Measurements from ENCODE around the gene ZNF266.
A peak's percentile ranks its signal among the peaks of the same experiment; 100 is the strongest.

Gene ZNF266

DNA sequence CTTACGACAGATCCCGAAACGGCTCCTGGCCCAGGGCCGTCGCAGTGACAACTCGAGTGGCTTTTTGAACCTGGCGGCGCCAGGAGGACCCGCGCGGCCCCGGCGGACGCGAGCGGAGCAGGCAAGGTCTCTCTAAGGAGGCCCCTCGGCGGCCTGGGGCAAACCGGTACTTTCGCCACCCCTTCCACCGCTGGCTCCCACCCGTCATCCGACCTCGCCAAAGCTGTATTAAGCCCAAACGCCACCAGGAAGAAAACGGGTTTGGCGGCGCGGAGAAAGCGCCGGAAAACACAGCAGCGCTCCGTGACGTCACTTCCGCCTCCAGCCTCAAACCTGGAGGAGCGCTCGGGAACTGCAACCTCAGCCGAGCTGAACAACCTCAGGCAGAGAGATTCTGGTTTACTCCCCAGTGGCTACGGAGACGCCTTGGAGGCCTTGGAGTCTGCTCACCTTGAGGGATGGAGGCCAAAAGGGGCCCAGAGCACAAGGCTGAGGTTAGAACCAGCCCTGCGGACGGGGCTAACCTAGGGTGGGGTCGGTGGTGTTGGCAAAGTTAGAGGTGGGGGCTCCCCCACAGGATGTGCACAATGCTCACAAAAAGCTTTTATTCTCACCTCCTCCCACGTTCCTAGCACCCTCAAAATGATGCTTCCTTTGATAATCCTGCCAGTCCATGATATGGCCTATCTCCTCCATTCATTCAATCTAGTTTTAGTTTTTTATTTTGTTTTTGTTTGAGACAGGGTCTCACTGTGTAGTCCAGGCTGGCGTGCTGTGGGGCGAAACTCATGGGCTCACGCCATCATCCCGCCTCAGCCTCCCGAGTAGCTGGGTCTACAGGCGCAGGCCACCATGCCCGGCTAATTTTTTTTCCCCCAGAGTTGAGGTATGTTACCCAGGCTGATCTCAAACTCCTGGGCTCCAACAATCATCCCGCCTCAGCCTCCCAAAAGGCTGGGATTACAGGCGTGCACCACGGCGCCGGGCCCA is at the start of gene ZNF266:
TSS of gene ZNF266 (minus strand) at position 295 of the 990 bp plus-strand sequence. CDS start 15,484 bp downstream, outside the sequence.
- DNase-seq (ENCODE audit: low read depth): peak; percentile 92

DNA sequence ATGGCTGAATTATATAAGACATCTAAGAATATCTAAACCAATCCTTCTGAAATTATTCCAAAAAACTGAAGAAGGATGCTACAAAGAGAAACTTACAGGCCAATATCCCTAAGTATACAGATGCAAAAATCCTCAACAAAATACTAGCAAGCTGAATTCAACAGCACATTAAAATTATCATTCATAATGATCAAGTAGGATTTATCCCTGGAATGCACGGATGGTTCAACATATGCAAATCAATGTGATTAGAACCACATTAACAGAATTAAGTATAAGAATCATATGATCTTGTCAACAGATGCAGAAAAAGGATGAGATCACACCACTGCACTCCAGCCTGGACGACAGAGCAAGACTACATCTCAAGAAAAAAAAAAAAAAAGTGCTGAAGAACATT is 49.8 kb upstream of the ZNF266 start:
- no peak for DNase-seq (ENCODE audit: low read depth)

DNA sequence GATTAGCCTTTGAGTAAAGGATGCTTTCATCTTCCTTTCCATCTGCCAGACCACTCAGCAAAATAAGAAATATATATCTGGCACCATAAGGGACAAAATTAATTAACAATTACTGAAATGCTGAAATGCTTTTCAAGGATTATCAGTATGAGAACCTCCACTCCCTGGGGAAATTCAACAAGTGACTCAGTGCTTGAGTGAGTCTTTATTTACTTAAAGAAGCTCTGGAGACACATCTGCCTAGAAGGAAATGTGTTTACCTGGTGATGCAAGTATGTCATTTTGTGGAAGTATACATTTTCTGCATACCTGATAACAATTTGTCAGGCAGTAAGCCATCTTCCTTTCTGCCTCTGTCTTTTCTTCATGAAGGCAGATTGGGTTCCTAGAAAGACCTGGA is 39.6 kb upstream of the ZNF266 start:
- no peak for DNase-seq (ENCODE audit: low read depth)

DNA sequence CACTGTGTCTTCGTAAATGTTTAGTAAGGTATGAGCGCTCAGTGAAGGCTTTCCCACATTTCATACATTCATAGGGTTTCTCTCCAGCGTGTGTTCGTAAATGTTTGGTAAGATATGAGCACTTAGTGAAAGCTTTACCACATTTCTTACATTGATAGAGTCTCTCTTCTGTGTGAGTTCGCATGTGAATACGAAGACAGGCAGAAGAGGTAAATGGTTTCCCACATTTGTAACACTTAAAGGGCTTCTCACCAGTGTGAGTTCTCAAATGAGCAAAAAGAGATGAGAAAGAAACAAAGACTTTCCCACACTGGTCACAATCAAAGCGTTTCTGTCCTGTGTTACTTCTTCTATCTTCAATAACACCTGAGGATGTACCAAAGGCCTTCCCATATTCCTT is 31.8 kb upstream of the ZNF266 start:
- DNase-seq (ENCODE audit: low read depth): no peak

DNA sequence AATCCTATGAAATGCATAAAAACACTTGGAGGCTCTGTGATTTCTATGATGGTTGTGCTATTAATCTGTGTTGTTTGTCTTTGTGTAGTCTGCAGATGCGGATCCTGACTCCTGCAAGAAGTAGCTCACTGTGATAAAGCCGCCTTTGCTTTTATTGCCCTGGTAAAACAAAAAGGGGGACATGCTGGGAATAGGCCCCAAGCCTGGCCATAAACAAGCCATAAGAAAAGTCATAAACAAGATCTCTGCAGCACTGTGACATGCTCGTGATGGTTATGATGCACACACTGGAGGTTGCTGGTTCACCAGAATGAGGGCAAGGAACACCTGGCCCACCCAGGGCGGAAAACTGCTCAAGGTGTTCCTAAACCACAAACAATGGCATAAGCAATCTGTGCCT is 26.6 kb upstream of the ZNF266 start:
- no peak for DNase-seq (ENCODE audit: low read depth)

DNA sequence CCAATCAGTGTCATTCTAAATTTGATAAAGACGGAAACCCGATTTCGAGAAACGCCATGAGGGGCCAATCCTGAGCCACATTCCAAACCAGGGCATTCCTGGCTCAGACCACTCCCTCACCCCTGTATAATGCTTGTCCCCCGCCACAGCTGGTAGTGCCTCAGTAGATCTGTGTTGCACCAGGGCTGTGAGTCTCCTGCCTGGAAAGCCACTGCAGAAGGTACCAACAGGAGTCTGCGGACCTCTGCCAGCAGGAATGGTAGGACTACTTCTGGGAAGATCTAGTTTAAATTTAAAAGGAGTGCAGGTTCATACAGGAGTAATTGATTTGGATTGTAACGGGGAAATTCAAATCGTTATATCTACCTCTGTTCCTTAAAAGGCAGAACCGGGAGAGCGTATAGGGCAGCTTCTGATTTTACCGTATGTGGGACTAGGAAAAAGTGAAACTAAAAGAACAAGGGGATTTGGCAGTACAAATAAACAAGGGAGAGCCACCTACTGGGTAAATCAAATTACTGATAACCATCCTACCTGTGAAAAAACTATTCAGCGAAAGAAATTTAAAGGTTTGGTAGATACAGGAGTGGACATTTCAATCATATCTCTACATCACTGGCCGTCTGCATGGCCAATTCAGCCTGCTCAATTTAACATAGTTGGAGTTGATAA is 20.8 kb upstream of the ZNF266 start:
- DNase-seq (ENCODE audit: low read depth): no peak

DNA sequence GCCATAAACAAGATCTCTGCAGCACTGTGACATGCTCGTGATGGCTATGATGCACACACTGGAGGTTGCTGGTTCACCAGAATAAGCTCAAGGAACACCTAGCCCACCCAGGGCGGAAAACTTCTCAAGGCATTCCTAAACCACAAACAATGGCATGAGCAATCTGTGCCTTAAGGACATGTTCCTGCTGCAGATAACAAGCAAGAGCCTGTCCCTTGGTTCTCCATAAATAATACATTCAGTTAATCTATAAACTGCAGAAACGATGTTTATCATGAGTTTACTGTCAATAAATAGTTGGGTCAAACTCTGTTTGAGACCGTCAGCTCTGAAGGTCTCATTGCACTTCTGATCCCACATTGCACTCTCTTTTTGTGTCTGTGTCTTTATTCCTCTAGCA is 18.6 kb upstream of the ZNF266 start:
- no peak for DNase-seq (ENCODE audit: low read depth)

DNA sequence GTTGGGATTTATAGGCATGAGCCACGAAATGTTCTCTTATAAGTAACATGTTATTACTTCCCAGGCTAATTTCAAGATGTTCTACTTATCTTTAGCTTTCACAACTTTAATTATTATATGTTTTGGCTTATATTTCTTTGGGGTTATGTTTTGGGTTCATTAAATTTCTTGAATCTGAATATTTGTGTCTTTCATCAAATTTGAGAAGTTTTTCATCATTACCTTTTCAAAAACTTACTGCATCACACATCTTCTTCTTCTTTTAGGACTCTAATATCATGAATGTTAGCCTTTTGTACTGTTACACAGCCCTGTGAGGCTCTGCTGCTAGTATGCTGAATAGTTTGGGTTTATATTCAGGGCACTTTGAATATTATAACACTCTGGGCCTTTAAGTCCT is 9.7 kb upstream of the ZNF266 start:
- no peak for DNase-seq (ENCODE audit: low read depth)

DNA sequence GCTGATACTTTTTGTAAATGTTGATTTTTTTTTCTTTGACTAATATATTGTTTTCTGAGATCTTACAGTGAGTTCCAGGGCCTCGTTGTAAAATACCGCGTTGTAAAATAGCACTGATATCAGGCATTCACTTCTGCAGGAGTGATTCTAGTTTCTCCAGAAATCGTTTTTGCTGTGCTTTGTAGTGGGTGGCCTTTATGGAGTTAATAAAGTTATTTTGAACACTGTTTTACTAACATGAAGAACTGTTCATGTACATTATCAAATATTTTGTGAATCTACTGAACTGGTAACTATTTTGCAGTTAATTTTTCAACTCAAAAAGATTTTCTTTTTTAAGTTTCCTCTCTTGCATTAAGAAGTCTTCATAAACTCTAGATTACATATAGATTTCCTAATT is 985 bp upstream of the ZNF266 start:
- DNase-seq (ENCODE audit: low read depth): no peak

DNA sequence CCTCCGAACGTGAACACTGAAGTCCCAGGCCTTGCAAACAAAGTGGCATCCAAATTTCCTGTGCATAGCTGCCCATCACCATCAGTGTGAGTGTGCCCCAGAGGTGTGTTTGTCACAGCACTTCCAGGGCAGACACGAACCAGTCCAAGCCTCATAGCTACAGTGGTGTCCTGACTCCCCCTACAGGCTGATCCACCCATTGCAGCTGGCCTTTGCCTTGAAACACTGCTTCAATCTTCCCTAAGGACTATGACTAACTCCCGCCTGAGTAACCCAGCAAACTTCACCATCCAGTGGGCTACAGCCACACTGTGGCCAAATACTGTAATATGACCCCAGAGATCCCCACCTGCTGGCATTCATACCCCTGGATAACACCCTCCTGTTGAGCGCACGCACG is 3.9 kb downstream of the ZNF266 start:
- DNase-seq (ENCODE audit: low read depth): peak; percentile 51

DNA sequence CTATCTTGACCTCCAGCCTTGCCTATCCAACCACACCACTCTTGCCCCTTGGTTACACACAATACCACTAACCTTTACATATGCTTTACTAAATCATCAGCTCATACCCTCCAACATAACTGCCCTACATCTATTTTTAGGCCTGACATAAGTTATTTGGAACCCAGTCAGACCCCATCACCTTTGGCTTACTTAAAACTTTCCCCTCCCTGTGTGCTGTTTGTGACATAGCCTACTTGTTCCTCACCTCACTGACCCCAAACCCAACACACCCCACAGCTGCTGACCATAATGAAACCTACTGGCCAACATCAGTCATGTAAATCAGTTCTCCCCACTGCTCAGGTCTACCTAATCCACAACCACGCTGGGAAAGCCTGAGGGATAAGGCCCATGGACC is 4.9 kb downstream of the ZNF266 start:
- no peak for DNase-seq (ENCODE audit: low read depth)

DNA sequence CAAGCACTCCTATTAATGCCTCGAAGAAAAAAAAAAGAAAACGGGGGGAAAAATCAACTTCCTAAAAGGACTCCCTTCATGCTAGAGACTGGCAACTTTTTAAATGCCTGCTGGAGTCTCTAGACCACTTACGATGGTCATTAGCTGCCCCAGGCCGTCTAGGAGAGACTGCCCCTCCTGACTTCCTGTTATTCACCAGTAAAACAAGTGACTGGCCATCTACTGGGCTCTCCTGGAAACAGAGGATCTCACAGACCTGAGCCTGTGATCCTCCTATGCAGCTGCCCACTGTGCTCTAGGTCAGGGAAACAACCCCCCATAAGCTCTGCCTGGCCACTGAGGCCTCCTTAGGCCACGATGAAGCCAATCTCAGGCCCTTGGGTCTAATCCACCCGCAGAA is 7.4 kb downstream of the ZNF266 start:
- no peak for DNase-seq (ENCODE audit: low read depth)

DNA sequence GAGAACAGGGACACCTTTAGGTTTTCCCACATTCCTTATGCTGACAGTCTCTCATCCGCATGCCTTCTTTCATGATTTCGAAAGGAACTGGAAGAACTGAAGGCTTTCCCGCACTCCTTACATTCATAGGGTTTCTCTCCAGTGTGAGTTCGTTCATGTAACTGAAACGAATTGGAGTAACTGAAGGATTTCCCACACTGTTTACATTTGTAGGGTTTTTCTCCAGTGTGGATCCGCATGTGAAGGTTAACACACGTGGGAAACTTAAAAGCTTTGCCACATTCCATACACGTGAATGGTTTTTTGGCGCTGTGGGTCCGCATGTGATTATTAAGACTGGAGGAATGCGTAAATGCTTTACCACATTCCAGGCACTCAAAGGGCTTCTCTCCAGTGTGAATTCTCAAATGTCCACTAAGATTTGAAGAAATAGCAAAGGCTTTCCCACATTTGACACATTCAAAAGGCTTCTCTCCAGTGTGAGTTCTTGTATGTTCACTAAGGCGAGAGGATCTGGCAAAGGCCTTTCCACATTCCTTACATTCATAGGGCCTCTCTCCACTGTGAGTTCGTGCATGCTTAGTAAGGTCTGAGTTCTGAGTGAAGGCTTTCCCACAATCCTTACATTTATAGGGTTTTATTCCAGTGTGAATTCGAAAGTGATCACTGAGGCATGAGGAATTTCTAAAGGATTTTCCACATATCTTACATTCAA is 22.0 kb downstream of the ZNF266 start:
- no peak for DNase-seq (ENCODE audit: low read depth)

DNA sequence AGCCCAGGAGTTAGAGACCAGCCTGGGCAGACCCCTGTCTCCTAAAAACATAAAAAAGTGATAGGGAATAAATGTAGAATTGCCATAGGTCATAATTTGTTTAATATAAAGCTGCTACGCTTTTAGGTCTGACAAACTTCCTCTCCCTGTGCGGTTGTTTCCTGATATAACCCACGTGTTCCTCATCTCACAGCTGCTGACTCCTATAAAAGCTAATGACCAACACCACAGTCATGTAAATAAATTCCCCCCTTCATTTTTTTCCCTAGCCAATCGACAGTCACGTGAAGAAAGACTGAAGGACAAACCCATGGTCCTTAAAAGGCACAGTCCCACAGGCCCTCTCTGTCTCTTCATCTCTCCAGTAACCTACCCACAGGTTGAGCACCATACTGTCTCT is 27.5 kb downstream of the ZNF266 start:
- no peak for DNase-seq (ENCODE audit: low read depth)

DNA sequence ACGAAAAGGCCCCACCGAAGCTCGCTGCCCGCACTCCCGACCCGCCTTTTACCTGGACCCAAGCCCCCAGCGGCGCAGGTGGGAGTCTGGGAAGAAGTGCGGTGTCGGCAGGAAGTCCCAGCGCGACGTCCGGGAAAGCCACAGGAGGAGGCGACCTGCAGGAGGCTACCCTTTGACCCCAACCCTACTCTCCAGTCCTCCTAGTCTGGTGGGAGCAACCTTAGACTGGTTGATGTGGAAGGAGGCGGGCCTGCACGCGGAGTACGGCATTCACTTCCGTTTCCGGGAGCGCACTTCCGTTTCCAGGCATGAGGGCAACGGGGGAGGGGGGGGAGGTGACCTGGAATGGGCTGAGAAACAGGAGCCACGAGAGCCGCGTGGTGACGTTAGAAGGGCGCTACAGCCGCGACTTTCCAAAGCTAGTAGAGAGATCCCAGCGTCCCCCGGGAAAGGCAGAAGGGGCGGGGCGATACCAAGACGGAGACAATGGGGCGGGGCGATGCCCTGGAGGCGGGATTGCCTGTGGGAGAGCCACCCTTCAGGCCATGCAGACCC is 28.5 kb downstream of the ZNF266 start:
- peak; percentile 94 for DNase-seq (ENCODE audit: low read depth)

DNA sequence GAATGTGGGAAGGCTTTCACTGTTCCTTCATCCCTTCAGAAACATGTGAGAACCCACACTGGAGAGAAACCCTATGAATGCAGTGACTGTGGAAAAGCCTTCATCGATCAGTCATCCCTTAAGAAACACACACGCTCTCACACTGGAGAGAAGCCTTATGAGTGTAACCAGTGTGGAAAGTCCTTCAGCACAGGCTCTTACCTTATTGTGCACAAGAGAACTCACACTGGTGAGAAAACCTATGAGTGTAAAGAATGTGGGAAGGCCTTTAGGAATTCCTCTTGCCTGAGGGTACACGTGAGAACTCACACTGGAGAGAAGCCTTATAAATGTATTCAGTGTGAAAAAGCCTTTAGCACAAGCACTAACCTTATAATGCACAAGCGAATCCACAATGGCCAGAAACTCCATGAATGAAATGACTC is 54.0 kb downstream of the ZNF266 start:
- DNase-seq (ENCODE audit: low read depth): peak; percentile 1

DNA sequence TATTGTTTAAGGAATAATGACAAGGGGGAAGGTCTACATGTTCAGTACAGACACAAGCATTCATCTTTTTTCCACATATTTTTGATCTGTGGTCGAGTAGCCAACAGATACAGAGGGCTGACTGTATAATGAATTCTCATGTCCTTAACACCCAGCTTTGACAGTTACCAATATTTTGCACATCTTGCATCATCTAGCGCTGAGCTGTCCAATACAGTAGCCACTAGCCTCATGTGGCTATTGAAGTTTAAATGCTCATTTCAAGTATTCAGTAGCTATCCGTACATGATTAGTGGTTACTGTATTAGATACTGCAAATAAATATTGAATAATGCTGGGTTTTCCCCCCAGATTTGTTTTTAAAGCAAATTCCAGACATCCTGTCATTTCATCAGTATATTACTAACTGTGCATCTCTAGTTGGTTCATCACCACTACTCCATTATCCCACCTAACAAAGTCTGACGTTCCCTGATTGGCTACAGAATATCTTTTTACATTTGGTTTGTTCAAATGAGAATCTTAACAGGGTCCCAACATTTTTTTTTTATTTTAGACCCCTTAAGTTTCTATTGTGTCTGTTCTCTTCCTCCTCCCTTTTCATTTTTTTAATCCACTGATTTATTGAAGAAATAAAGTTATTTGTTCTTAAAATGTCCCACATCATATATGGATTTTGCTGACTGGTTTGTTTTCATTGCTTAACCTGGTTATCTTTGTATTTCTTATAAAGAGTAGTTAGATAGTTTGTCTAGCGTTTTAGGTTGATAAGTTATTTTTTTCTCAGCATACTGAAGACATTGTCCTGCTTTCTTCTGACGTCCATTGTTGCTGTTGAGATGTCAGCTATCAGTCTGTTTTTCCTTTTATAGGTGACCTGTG is 64.4 kb downstream of the ZNF266 start:
- DNase-seq (ENCODE audit: low read depth): no peak

DNA sequence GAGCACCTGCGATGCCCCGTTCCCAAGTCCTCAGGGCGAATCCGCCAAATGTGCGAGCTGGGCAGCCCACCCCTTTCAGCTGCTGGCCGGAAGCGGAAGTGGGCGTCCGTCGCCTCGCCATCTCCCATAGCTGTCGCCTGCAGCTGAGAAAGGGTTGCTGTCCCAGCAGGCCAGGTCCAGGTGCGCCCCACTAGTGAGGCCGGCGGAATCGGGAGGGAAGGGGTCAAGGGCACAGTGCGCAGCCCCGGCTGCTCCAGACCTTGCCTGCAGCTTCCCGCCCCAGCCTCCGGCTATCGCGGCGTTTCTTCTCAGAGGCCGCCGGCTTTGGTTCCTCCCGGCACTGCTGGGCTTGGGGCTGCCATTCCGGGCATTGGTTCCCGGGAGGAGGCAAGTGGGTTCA is 72.5 kb downstream of the ZNF266 start, which contains the start of gene ZNF177:
TSS of gene ZNF177 (plus strand) at position 109 of the 400 bp plus-strand sequence. CDS start 15,299 bp downstream, outside the sequence.
- peak; percentile 28 for DNase-seq (ENCODE audit: low read depth)

Measured in iris pigment epithelial cell (primary cell).